Measurements from ENCODE around the gene MT1F. TPM values are rescaled to one million over a fixed set of nuclear protein-coding genes. Genes with fewer than 3 reads are reported as not detected.

MT1F gene
- total RNA-seq, 1 donor = 3.3 TPM

- Histone ChIP-seq H3K4me2 (ENCODE audit: insufficient read depth, low read length) (no peak overlapping the region), H4K20me1 (ENCODE audit: insufficient read depth, low read length) (peaks cover 4% of the 10 kb centered on the region), H3K79me2 (ENCODE audit: insufficient read depth, low read length) (peaks cover 17% of the 10 kb centered on the region), H3K36me3 (ENCODE audit: insufficient read depth, low read length) (no peaks in the 10 kb centered on the region), H3K4me3 (ENCODE audit: insufficient read depth, low read length) (no peak overlapping the region), H2AFZ (ENCODE audit: low read length) (no peak overlapping the region), H3K27ac (ENCODE audit: low read depth, low read length) (no peak overlapping the region), H3K9me3 (ENCODE audit: low read depth, low read length) (no peaks in the 10 kb centered on the region), H3K4me1 (ENCODE audit: insufficient read depth, low read length) (peaks cover 13% of the 10 kb centered on the region), H3K27me3 (ENCODE audit: insufficient read depth, low read length) (no peaks in the 10 kb centered on the region)
- no peak for DNase-seq (ENCODE audit: insufficient read length, low spot score, missing footprints)
- TF ChIP-seq CTCF (IDR thresholded peaks at IDR 0.05; ENCODE audit: extremely low read depth, low read depth, low read length) = no peak
Measured at GRCh38 chr16:56623637-56624036, 34.1 kb upstream of the MT1F start.

- H3K4me3 ChIP-seq (ENCODE audit: insufficient read depth, low read length) = peak within 1 kb of the TSS; percentile 86
Measured at GRCh38 chr16:56625140-56625942, 32.4 kb upstream of the MT1F start, which contains the start of gene MT1E. MT1E (plus strand) TSS chr16:56625781; CDS start chr16:56625852, 71 bp downstream.

GRCh38 chr16:56625943-56626654 is 31.7 kb upstream of the MT1F start:
- Histone ChIP-seq H3K27ac (ENCODE audit: low read depth, low read length) (peak overlapping the region; percentile 97), H3K27me3 (ENCODE audit: insufficient read depth, low read length) (no peaks in the 10 kb centered on the region), H3K4me2 (ENCODE audit: insufficient read depth, low read length) (peak overlapping the region; percentile 97), H4K20me1 (ENCODE audit: insufficient read depth, low read length) (peaks cover 4% of the 10 kb centered on the region), H3K9me3 (ENCODE audit: low read depth, low read length) (no peaks in the 10 kb centered on the region), H3K36me3 (ENCODE audit: insufficient read depth, low read length) (no peaks in the 10 kb centered on the region), H3K79me2 (ENCODE audit: insufficient read depth, low read length) (peaks cover 17% of the 10 kb centered on the region), H3K4me1 (ENCODE audit: insufficient read depth, low read length) (peaks cover 13% of the 10 kb centered on the region), H2AFZ (ENCODE audit: low read length) (peak overlapping the region; percentile 87), H3K4me3 (ENCODE audit: insufficient read depth, low read length) (peak overlapping the region; percentile 86)
- TF ChIP-seq CTCF (IDR thresholded peaks at IDR 0.05; ENCODE audit: extremely low read depth, low read depth, low read length) = no peak
- DNase-seq (ENCODE audit: insufficient read length, low spot score, missing footprints) = peak; percentile 96

More at GRCh38 chr16:56625140-56625942, 32.4 kb upstream of the MT1F start, which contains the start of gene MT1E:
- Histone ChIP-seq H3K27me3 (ENCODE audit: insufficient read depth, low read length) (no peaks in the 10 kb centered on the region), H3K4me2 (ENCODE audit: insufficient read depth, low read length) (peak within 1 kb of the TSS; percentile 97), H3K4me1 (ENCODE audit: insufficient read depth, low read length) (peaks cover 13% of the 10 kb centered on the region), H4K20me1 (ENCODE audit: insufficient read depth, low read length) (peaks cover 4% of the 10 kb centered on the region), H3K27ac (ENCODE audit: low read depth, low read length) (peak within 1 kb of the TSS; percentile 97), H3K79me2 (ENCODE audit: insufficient read depth, low read length) (peaks cover 17% of the 10 kb centered on the region), H2AFZ (ENCODE audit: low read length) (peak within 1 kb of the TSS; percentile 95), H3K36me3 (ENCODE audit: insufficient read depth, low read length) (no peaks in the 10 kb centered on the region), H3K9me3 (ENCODE audit: low read depth, low read length) (no peaks in the 10 kb centered on the region)
- DNase-seq (ENCODE audit: insufficient read length, low spot score, missing footprints) = peak; percentile 98
- no peak for TF ChIP-seq CTCF (IDR thresholded peaks at IDR 0.05; ENCODE audit: extremely low read depth, low read depth, low read length)

GRCh38 chr16:56626685-56627084 is 31.1 kb upstream of the MT1F start:
- H3K4me1 ChIP-seq (ENCODE audit: insufficient read depth, low read length) = peaks cover 14% of the 10 kb centered on the region
- H3K4me3 ChIP-seq (ENCODE audit: insufficient read depth, low read length) = peak overlapping the region; percentile 86
- H3K9me3 ChIP-seq (ENCODE audit: low read depth, low read length) = no peaks in the 10 kb centered on the region
- no peak for DNase-seq (ENCODE audit: insufficient read length, low spot score, missing footprints)
- H3K36me3 ChIP-seq (ENCODE audit: insufficient read depth, low read length) = no peaks in the 10 kb centered on the region
- H3K27me3 ChIP-seq (ENCODE audit: insufficient read depth, low read length) = no peaks in the 10 kb centered on the region
- peaks cover 4% of the 10 kb centered on the region for H4K20me1 ChIP-seq (ENCODE audit: insufficient read depth, low read length)
- H3K4me2 ChIP-seq (ENCODE audit: insufficient read depth, low read length) = peak overlapping the region; percentile 97
- no peak for TF ChIP-seq CTCF (IDR thresholded peaks at IDR 0.05; ENCODE audit: extremely low read depth, low read depth, low read length)
- peak overlapping the region; percentile 97 for H3K27ac ChIP-seq (ENCODE audit: low read depth, low read length)
- H2AFZ ChIP-seq (ENCODE audit: low read length) = no peak overlapping the region
- H3K79me2 ChIP-seq (ENCODE audit: insufficient read depth, low read length) = peaks cover 17% of the 10 kb centered on the region
